GM12878 (cell line): ENCODE results near the gene VPS8. TPM values are rescaled to one million over a fixed set of nuclear protein-coding genes. Genes with fewer than 3 reads are reported as not detected.

Experiments
- ATAC-seq: fragments of 200-7000 bp; cut with Tn5 transposase; 3 replicates; pipeline ENCODE4 v1.9.1; 2020; ENCODE audit warnings: mild to moderate bottlenecking, moderate library complexity
- BruUV-seq: library from RNA; stranded (reverse); fragments of 400-500 nt; replicated peaks from 2 replicates; lab custom pipeline; 2021; lab: Mats Ljungman, UMichigan
- CTCF ChIA-PET: fragments of 300-600 bp; sonication (Branson Sonifier 250); formaldehyde crosslinking; extraction: SDS; loops from one replicate; lab custom pipeline; 2021; ENCODE audit warnings: inconsistent platforms; lab: Yijun Ruan, JAX
- POLR2A ChIA-PET: fragments of 350-600 bp; formaldehyde crosslinking; extraction: SDS; loops from one replicate; lab custom pipeline; 2021; ENCODE audit warnings: inconsistent platforms; lab: Charles Lee
- RAD21 ChIA-PET: fragments of 300-600 bp; sonication (Branson Sonifier 250); formaldehyde crosslinking; loops from one replicate; lab custom pipeline; 2023; ENCODE audit warnings: antibody characterized with exemption; ENCODE audit not compliant: unreplicated experiment; lab: Charles Lee
- SMC1A ChIA-PET: fragments of 300-600 bp; sonication (Branson Sonifier 250); formaldehyde crosslinking; loops from one replicate; lab custom pipeline; 2023; ENCODE audit not compliant: unreplicated experiment, uncharacterized antibody; lab: Charles Lee
- DNase-seq: peaks from one replicate; pipeline ENCODE4 v3.0.0-alpha.2; 2011; ENCODE audit warnings: low read depth, low spot score
- FAIRE-seq: peaks from 3 replicates; lab custom pipeline; 2011; peaks lifted over from hg19 to GRCh38; lab: Jason Lieb, UNC
- H2AFZ ChIP-seq: 2 replicates; pipeline ENCODE4 v1.6.0; 2011; ENCODE audit warnings: low read depth, low read length, control low read depth; ENCODE audit not compliant: control insufficient read depth
- H3K27ac ChIP-seq: 2 replicates; pipeline ENCODE4 v1.5.1; 2011; ENCODE audit warnings: control low read depth; ENCODE audit not compliant: control insufficient read depth, insufficient read depth
- H3K27me3 ChIP-seq, 2 experiments: replicated peaks in 1 of 2; 2 replicates each; pipeline versions ENCODE4 v1.6.0 to v1.6.1; 2011; ENCODE audit warnings: low read length in 1 of 2; ENCODE audit not compliant: control insufficient read depth in 2 of 2, insufficient read depth in 2 of 2
- H3K36me3 ChIP-seq, 2 experiments: 2 replicates each; pipeline ENCODE4 v1.5.1; 2011; ENCODE audit warnings: low read length in 1 of 2; ENCODE audit not compliant: control insufficient read depth in 2 of 2, insufficient read depth in 2 of 2
- H3K4me1 ChIP-seq: 2 replicates; pipeline ENCODE4 v1.6.1; 2011; ENCODE audit warnings: mild to moderate bottlenecking, low read length, moderate library complexity, mixed read lengths; ENCODE audit not compliant: control insufficient read depth, insufficient read depth
- H3K4me2 ChIP-seq: 2 replicates; pipeline ENCODE4 v1.6.0; 2011; ENCODE audit warnings: control low read depth; ENCODE audit not compliant: control insufficient read depth, insufficient read depth
- H3K4me3 ChIP-seq: fragments of 200-600 bp; sonication (generic); 2 replicates; pipeline ENCODE4 v1.5.1; 2016
- H3K79me2 ChIP-seq: 2 replicates; pipeline ENCODE4 v1.6.0; 2011; ENCODE audit warnings: low read length; ENCODE audit not compliant: control insufficient read depth, insufficient read depth
- H3K9ac ChIP-seq: 2 replicates; pipeline ENCODE4 v1.8.0; 2011; ENCODE audit warnings: low read length, control low read depth, mixed read lengths; ENCODE audit not compliant: control insufficient read depth, insufficient read depth
- H3K9me3 ChIP-seq: replicated peaks from 3 replicates; pipeline ENCODE4 v1.5.1; 2011; ENCODE audit warnings: mild to moderate bottlenecking, low read length; ENCODE audit not compliant: control insufficient read depth, insufficient read depth
- H4K20me1 ChIP-seq: 2 replicates; pipeline ENCODE4 v1.6.0; 2011; ENCODE audit not compliant: control insufficient read depth, insufficient read depth
- BCLAF1 ChIP-seq: fragments of 450-650 bp; IDR thresholded peaks from 2 replicates; pipeline ENCODE4 v1.6.1; 2017; ENCODE audit warnings: antibody characterized with exemption, mild to moderate bottlenecking, moderate library complexity
- BMI1 ChIP-seq: fragments of 450-650 bp; IDR thresholded peaks from 2 replicates; pipeline ENCODE4 v1.6.1; 2016; ENCODE audit warnings: mild to moderate bottlenecking, moderate library complexity, borderline replicate concordance
- BRCA1 ChIP-seq: IDR thresholded peaks from 2 replicates; pipeline ENCODE4 v1.6.1; 2011; ENCODE audit warnings: low read depth, low read length, improper control_type of control experiment
- CHD4 ChIP-seq: fragments of 200-600 bp; sonication (generic); IDR thresholded peaks from 2 replicates; pipeline ENCODE4 v1.6.1; 2016; ENCODE audit warnings: mild to moderate bottlenecking
- FOXK2 ChIP-seq: fragments of 450-650 bp; IDR thresholded peaks from 2 replicates; pipeline ENCODE4 v1.6.1; 2017; ENCODE audit warnings: mild to moderate bottlenecking, moderate library complexity
- GABPA ChIP-seq: IDR thresholded peaks from 2 replicates; pipeline ENCODE4 v1.6.1; 2014; ENCODE audit warnings: antibody characterized with exemption, low read depth, mild to moderate bottlenecking, inconsistent platforms
- JUND ChIP-seq: IDR thresholded peaks from 2 replicates; pipeline ENCODE4 v1.6.1; 2012; ENCODE audit warnings: low read depth, mild to moderate bottlenecking, low read length, improper control_type of control experiment, moderate library complexity
- KAT2A ChIP-seq: conservative IDR thresholded peaks from 2 replicates; pipeline ENCODE4 v1.6.1; 2011; ENCODE audit warnings: low read depth, low read length; ENCODE audit not compliant: control insufficient read depth
- KDM1A ChIP-seq: fragments of 200-600 bp; sonication (generic); IDR thresholded peaks from 2 replicates; pipeline ENCODE4 v1.6.1; 2016; ENCODE audit warnings: borderline replicate concordance
- MYC ChIP-seq: IDR thresholded peaks from 2 replicates; pipeline ENCODE4 v1.6.1; 2011; ENCODE audit warnings: mild to moderate bottlenecking, low read length, moderate library complexity, inconsistent platforms; ENCODE audit not compliant: insufficient read depth, insufficient replicate concordance, insufficient read length, severe bottlenecking
- POU2F2 ChIP-seq: IDR thresholded peaks from 3 replicates; pipeline ENCODE4 v1.6.1; 2011; ENCODE audit warnings: low read depth, mild to moderate bottlenecking, low read length, borderline replicate concordance
- SMAD1 ChIP-seq: fragments of 450-650 bp; IDR thresholded peaks from 2 replicates; pipeline ENCODE4 v1.6.1; 2018; ENCODE audit warnings: mild to moderate bottlenecking, low read depth; ENCODE audit not compliant: partially characterized antibody
- STAT1 ChIP-seq: fragments of 450-650 bp; conservative IDR thresholded peaks from 2 replicates; pipeline ENCODE4 v1.6.1; 2014; ENCODE audit warnings: antibody characterized with exemption, mild to moderate bottlenecking
- TCF3 ChIP-seq: IDR thresholded peaks from 2 replicates; pipeline ENCODE4 v1.6.1; 2012; ENCODE audit warnings: low read depth, mild to moderate bottlenecking, low read length, borderline replicate concordance; ENCODE audit not compliant: insufficient read depth
- USF1 ChIP-seq: IDR thresholded peaks from 2 replicates; pipeline ENCODE4 v1.6.1; 2011; ENCODE audit warnings: borderline replicate concordance, low read depth, mild to moderate bottlenecking, moderate library complexity, mixed read lengths, low read length; ENCODE audit not compliant: insufficient read depth; ENCODE audit errors: extremely low read length
- ZNF622 ChIP-seq: fragments of 450-650 bp; IDR thresholded peaks from 2 replicates; pipeline ENCODE4 v1.6.1; 2017; ENCODE audit warnings: mild to moderate bottlenecking, inconsistent platforms
- ZZZ3 ChIP-seq: IDR thresholded peaks from 2 replicates; pipeline ENCODE4 v1.6.1; 2011; ENCODE audit warnings: low read depth; ENCODE audit not compliant: control insufficient read depth, insufficient read length
- WGBS: methylation state at CpG from one replicate; pipeline ENCODE4 v1.1.6; 2016; ENCODE audit warnings: low lambda C conversion rate; ENCODE audit not compliant: insufficient replicate concordance, insufficient coverage; ENCODE audit errors: missing lambda C conversion rate; 5-methylcytosine and 5-hydroxymethylcytosine counted together
- in situ Hi-C: fragments of 300-500 bp; cut with MboI; formaldehyde crosslinking; loops from 9 replicates; pipeline ENCODE4 v1.14.3; 2018; ENCODE audit warnings: mixed read lengths
- intact Hi-C: fragments of 100-400 bp; cut with micrococcal nuclease; formaldehyde crosslinking; loops from one replicate; pipeline ENCODE4 v1.14.2; 2022; ENCODE audit not compliant: unreplicated experiment
- polyA plus RNA-seq, 11 experiments: library from polyadenylated mRNA; depleted of rRNA in 4 of 11; unstranded in 6 of 11; stranded (reverse) in 5 of 11; fragments of >200 nt; fragmentation: Nextera tagmentation in 4 of 11; fragmentation: Illumina TruSeq in 1 of 11; extraction: Ambion mirVana in 4 of 11; extraction: Trizol in 1 of 11; gene quantifications; 1 replicate in 1 of 11; 2 replicates in 10 of 11; pipeline versions ENCODE4 v1.2.1 to v1.2.3, GENCODE V29; 2011 to 2016; ENCODE audit warnings: inconsistent platforms in 2 of 11, missing spikeins in 2 of 11, low read depth in 1 of 11
- total RNA-seq, 4 experiments: library from RNA; depleted of rRNA in 3 of 4; stranded (reverse); fragments of >200 nt in 3 of 4; fragmentation: Illumina TruSeq in 1 of 4; extraction: Trizol in 1 of 4; gene quantifications; 2 replicates each; pipeline versions ENCODE4 v1.2.1 to v1.2.3, GENCODE V29; 2013 to 2021

Gene VPS8
- total and polyA plus RNA-seq, 10 of the 15 experiments (the other 5 are each of a cell fraction or from before 2014, with no cell fraction given): 8.9 to 34.7 (median 20.9) TPM

GRCh38 chr3:184816614-184817013 is 4.6 kb downstream of the VPS8 start:
- Histone ChIP-seq H3K79me2 (peaks cover 18% of the 10 kb centered on the region), H3K4me1 (peaks cover 15% of the 10 kb centered on the region), H3K4me2 (no peak overlapping the region), H4K20me1 (no peaks in the 10 kb centered on the region), H3K9ac (no peak overlapping the region), H3K36me3 (no peaks in the 10 kb centered on the region), H3K9me3 (no peaks in the 10 kb centered on the region), H3K27ac (no peak overlapping the region), H3K27me3 (no peaks in the 10 kb centered on the region), H2AFZ (no peak overlapping the region), H3K4me3 (no peak overlapping the region)
- RAD21 ChIA-PET: no interaction called here
- POLR2A ChIA-PET: no interaction called here
- intact Hi-C loops (no loop called here), in situ Hi-C loops (no loop called here)
- CTCF ChIA-PET: interaction anchor here (1.2 to 1.5 kb wide), 2 partner anchors 8 to 38 kb away, joined by 3 read pairs; no protein-coding TSS in a partner anchor
- ATAC-seq (no peak), DNase-seq (no peak), FAIRE-seq (no peak)
- TF ChIP-seq ZNF622 (no peak), SMAD1 (no peak), CHD4 (no peak), FOXK2 (no peak), USF1 (no peak), BMI1 (no peak), KDM1A (no peak), TCF3 (no peak), GABPA (no peak), POU2F2 (no peak), KAT2A (no peak), JUND (no peak), BCLAF1 (no peak), MYC (no peak), ZZZ3 (no peak), STAT1 (no peak), BRCA1 (no peak)
- BruUV-seq: no TSS peak
- WGBS: 96% methylated on average over 5 of the region's 5 CpGs
- SMC1A ChIA-PET: interaction anchor here (1.1 to 1.6 kb wide), 2 partner anchors 8 to 16 kb away, joined by 3 to 4 read pairs; no protein-coding TSS in a partner anchor
